ENCODE measurements around the gene ANXA5.

GRCh38 chr4:121698236-121698671 lies 1.5 kb upstream of the ANXA5 start:
- TF ChIP-seq EP300 (IDR thresholded peaks at IDR 0.05; ENCODE audit: borderline replicate concordance), result no peak
- TF ChIP-seq TEAD4 (IDR thresholded peaks at IDR 0.05), result no peak
- TF ChIP-seq TAF1 (IDR thresholded peaks at IDR 0.05; ENCODE audit: low read depth), result no peak
- TF ChIP-seq CEBPB (IDR thresholded peaks at IDR 0.05), result no peak
- TF ChIP-seq REST (IDR thresholded peaks at IDR 0.05; ENCODE audit: low read depth), result no peak
- no peak for TF ChIP-seq NFIC (IDR thresholded peaks at IDR 0.05)
- TF ChIP-seq YY1 (IDR thresholded peaks at IDR 0.05; ENCODE audit: low read depth), result no peak
- no peak for TF ChIP-seq FOXM1 (IDR thresholded peaks at IDR 0.05; ENCODE audit: borderline replicate concordance, low read depth)
- TF ChIP-seq RAD21 (IDR thresholded peaks at IDR 0.05; ENCODE audit: low read depth), result no peak
- no peak for TF ChIP-seq MAX (IDR thresholded peaks at IDR 0.05)
- TF ChIP-seq TCF12 (IDR thresholded peaks at IDR 0.05; ENCODE audit: low read depth), result no peak
- TF ChIP-seq USF1 (IDR thresholded peaks at IDR 0.05), result no peak
- TF ChIP-seq EGR1 (IDR thresholded peaks at IDR 0.05), result no peak

Data from Ishikawa (cell line).